NB4 (cell line): Measurements from ENCODE around the gene TEAD4.

Source experiments
- DNase-seq: peaks from one replicate; pipeline ENCODE4 v3.0.0; 2010; ENCODE audit warnings: low read depth
- H3K4me3 ChIP-seq: one replicate; pipeline ENCODE4 v1.5.1; 2011; ENCODE audit warnings: mild to moderate bottlenecking, low read depth, low read length, moderate library complexity
- MYC ChIP-seq: IDR thresholded peaks from 2 replicates; pipeline ENCODE4 v1.6.1; 2011; ENCODE audit warnings: low read depth, low read length
- POLR2A ChIP-seq: IDR thresholded peaks from 2 replicates; pipeline ENCODE4 v1.6.1; 2011; ENCODE audit warnings: mild to moderate bottlenecking; ENCODE audit not compliant: insufficient read length; ENCODE audit errors: extremely low read depth
- TF ChIP-seq, protein P1 (sequence below): IDR thresholded peaks from 2 replicates; pipeline ENCODE4 v1.6.1; 2011; ENCODE audit warnings: low read depth, low read length
- TF ChIP-seq, protein P2 (sequence below): IDR thresholded peaks from one replicate; pipeline ENCODE4 v1.5.1; 2012; ENCODE audit warnings: low read depth, low read length

The TEAD4 gene

DNA sequence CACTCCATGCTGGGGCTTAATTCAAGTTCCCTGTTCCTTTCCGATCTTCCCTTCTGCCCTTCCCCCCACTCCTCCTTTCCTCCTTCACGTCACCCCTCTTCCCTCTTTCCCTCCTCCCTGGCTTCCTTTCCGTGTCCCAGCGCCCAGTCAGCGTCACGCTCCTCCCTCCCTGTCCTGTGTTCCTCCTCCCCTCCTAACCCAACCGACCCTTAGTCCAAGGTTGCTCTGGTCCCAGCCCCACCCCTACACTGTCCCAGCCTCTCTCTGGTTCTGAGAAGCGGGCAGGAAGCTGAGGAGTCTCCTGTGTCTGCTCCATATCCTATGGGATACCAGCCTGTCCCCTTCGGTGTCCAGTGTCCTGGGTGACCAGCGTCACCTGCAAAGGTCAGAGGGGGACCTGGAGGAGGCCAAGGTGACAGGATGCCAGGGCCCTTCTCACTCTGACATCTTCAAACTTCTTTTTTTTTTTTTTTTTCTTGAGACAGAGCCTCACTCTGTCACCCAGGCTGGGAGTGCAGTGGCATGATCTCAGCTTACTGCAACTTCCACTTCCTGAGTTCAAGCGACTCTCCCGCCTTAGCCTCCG is 61.7 kb downstream of the TEAD4 start:
- no peak for DNase-seq
- no peak for TF ChIP-seq POLR2A
- TF ChIP-seq, protein P1, sequence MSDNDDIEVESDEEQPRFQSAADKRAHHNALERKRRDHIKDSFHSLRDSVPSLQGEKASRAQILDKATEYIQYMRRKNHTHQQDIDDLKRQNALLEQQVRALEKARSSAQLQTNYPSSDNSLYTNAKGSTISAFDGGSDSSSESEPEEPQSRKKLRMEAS: no peak
- TF ChIP-seq, protein P2, sequence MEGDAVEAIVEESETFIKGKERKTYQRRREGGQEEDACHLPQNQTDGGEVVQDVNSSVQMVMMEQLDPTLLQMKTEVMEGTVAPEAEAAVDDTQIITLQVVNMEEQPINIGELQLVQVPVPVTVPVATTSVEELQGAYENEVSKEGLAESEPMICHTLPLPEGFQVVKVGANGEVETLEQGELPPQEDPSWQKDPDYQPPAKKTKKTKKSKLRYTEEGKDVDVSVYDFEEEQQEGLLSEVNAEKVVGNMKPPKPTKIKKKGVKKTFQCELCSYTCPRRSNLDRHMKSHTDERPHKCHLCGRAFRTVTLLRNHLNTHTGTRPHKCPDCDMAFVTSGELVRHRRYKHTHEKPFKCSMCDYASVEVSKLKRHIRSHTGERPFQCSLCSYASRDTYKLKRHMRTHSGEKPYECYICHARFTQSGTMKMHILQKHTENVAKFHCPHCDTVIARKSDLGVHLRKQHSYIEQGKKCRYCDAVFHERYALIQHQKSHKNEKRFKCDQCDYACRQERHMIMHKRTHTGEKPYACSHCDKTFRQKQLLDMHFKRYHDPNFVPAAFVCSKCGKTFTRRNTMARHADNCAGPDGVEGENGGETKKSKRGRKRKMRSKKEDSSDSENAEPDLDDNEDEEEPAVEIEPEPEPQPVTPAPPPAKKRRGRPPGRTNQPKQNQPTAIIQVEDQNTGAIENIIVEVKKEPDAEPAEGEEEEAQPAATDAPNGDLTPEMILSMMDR: no peak
- H3K4me3 ChIP-seq: no peak overlapping the region

DNA sequence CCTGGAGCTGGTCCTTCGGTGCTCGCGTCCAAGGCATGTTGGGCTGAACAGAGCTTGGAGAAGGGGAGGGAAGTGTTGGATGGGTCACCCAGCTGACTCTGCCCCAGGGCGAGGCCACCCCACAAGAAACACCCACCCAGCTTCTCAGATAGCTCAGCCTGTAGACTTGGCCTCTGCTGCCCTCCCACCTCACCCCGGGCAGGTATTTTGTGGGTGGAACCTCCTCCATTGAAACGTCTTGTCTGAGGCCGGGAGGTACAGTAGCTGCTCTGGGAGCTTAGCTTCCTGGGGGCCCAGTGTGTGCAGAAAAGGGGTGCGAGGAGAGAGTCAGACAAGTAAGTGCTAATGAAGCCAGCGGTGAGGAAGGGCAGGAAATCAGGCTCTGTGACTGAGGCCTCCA is 63.2 kb downstream of the TEAD4 start:
- TF ChIP-seq POLR2A (no peak), MYC (no peak)
- TF ChIP-seq, protein P1: no peak
- TF ChIP-seq, protein P2: no peak
- no peak for DNase-seq
- no peak overlapping the region for H3K4me3 ChIP-seq

DNA sequence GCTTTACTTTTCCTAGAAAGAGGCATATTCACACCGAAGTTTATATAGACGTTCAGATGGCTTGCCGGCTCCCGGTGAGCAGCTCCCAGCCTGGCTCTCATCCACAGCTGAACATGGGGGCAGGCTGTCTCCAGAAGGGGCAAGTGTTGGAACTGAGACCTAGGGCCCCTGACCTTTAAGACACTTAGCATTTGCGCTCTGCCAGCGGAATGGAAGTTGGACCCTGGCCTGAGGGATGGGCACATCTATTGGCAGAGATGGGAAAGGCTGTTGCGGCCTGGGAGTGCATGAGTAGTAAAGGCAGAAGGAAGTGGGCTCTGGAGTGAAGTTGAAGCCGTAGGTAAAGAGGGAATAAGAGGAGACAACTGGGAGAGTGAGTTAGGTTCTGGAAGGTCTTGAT is 63.8 kb downstream of the TEAD4 start:
- no peak for DNase-seq
- TF ChIP-seq MYC (no peak), POLR2A (no peak)
- TF ChIP-seq, protein P2: no peak
- TF ChIP-seq, protein P1: no peak

DNA sequence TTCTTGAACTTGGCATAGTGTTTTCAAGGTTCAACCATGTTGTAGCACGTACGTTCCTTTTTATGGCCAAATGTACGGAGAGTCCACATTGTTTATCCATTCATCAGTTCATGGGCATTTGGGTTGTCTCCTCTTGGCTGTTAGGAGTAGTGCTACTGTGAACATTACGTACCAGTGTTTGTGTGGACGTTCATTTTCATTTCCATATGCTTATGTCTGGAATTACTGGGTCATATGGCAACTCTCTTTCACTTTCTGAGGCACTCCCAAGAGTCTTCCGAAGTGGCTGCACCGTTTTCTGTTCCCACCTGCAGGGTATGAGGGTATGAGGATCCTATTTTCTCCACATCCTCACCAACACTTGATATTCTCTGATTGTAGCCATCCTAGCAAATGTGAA is 68.9 kb downstream of the TEAD4 start:
- H3K4me3 ChIP-seq: no peak overlapping the region
- TF ChIP-seq, protein P2: no peak
- no peak for TF ChIP-seq MYC
- TF ChIP-seq POLR2A: no peak
- TF ChIP-seq, protein P1: no peak

More for the DNA sequence above, 63.8 kb downstream of the TEAD4 start:
- H3K4me3 ChIP-seq: no peak overlapping the region

DNA sequence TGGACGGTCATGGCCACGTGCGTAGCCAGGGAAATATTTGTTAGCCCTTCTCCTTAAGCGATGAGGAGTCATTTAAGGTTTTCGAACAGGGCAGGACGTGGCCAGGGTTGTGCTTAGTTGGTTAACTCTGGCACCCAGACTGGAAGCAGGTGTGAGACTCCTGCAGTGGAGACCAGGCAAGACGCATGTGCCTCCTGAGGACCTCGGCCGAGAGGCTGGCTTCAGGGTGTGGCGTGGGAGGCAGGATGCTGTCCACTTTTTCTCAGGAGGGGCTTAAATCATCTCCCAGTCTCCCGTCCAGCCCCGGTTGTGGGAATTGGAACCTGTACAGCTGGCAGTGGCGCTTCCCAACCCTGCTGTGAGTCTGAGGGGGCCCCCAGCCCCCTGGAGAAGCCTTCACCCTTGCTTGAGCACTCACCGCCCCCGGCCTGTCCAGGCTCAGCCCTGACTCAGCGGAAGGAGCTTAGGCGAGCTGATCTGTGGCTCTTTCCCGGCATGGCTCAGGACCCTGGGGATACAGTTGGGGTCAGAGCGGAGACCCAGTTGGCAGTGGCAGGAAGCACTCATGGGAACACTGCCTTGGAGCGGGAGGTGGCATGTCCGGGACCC is 71.7 kb downstream of the TEAD4 start:
- H3K4me3 ChIP-seq: no peak overlapping the region
- DNase-seq: no peak
- TF ChIP-seq POLR2A (no peak), MYC (no peak)
- TF ChIP-seq, protein P2: no peak
- TF ChIP-seq, protein P1: no peak

More for the DNA sequence above, 68.9 kb downstream of the TEAD4 start:
- DNase-seq: no peak
